ENCODE measurements around the gene EVC.

The EVC gene

GRCh38 chr4:5757091-5757490 is 46.1 kb downstream of the EVC start:
- no peak for DNase-seq

GRCh38 chr4:5757536-5757935 is 46.5 kb downstream of the EVC start:
- DNase-seq: no peak

DNA sequence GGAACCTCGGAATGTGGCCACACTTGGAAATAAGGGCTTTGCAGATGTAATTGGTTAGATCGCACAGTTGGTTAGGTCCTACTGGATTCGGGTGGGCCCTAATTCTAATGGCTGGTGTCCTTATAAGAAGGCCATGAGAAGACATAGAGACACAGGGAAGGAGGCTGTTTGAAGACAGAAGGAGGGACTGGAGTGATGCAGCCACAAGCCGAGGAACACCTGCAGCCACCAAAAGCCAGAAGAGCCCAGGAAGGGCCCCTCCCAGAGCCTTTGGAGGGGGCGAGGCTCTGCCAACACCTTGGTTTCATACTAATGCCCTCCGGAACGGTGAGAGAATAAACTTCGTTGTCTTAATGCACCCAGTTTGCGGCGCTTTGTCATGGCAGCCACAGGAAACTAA is 47.0 kb downstream of the EVC start:
- no peak for DNase-seq

GRCh38 chr4:5758741-5759140 is 47.7 kb downstream of the EVC start:
- no peak for DNase-seq

DNA sequence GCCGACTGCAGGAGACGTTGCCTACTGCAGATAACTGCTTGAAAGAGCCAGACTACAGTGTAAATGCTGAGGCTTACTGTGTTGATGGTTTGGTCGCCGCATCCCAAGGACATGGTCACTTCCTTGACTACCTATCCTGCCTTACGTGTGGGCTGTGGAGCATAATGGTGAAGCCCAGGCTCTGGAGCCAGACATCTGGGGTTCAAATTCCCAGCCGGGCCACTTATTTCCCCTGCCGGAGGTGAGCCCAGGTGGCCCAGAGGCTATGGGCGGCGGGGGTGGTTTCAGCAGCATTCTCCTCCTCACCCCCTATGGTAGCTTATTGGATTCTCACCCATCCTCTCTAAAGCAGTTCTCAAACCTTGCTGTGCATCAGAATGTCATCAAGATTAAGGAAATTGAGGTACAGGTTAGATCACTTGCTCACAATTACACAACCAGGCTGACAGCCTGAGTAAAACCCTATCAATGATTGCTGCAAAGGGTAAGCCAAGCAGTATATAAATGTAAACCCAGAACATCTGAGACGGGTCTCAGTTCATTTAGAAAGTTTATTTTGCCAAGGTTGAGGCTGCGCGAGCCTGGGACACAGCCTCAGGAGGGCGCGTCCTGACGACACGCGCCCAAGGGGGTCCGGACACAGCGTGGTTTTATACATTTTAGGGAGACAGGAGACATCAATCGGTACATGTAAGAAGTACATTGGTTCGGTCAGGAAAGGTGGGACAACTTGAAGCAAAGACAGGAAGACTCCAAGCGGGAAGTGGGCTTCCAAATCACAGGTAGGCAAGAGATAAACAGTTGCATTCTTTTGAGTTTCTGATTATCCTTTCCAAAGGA is 48.5 kb downstream of the EVC start:
- no peak for DNase-seq

DNA sequence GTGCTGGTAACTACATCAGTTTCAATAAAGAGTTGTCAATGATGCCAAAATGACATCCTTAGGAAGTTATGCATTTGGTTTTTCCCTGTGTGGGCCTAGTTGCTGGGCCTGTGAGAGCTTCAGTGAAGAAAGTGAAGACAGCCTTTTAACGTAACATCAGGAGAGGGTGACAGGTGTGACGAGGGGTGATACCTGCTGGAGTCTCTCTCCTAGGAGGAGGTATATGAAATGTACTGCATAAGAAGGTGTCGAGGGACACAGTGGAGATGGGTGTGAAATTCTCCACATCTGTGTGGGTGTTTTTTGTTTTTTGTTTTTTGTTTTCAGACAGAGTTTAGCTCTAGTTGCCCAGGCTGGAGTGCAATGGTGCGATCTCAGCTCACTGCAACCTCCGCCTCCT is 49.2 kb downstream of the EVC start:
- no peak for DNase-seq

DNA sequence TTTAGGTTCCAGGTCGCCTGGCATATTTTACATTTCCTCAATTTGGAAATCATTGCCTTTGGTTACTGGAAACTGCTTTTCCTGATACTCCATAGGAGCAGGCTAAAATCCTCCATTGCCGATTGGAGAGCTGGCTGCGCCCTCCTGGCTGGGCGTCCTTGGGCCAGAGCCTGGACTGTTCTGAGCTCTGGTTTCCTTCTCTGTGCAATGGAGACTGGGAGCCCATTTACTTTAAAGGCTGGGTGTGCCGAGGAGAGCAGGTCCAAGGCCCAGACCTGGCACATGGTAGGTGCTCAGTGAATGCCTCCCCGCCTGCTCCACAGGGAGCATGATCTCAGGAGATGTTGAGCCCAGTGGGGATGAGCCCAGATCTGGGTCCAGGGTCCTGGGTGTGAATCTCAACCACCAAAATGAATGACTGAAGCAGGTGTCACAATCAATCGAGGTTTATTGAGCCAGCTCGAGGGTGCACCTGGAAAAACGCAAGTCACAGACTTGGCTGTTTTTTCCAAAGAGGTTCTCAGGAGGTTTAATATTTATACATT is 50.0 kb downstream of the EVC start:
- no peak for DNase-seq

DNA sequence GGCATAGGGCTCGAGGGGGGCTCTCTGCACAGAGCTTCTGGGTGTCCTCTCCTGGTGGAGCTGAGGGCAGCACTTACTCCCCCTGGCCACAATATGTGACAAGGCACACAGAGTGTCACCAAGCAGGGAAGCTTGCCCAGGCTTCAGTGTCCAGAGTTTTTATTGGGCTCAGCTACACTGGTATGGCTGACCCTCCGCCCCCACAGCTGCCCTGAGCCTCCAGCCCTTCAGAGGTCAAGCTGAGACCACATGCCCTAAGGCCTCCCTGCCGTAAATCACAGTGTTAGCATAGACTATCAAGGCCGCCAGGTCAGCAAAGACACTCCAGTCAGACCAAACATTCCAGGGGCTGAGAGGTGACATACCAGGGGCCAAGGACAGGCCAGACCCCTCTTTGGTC is 59.0 kb downstream of the EVC start:
- DNase-seq: no peak

DNA sequence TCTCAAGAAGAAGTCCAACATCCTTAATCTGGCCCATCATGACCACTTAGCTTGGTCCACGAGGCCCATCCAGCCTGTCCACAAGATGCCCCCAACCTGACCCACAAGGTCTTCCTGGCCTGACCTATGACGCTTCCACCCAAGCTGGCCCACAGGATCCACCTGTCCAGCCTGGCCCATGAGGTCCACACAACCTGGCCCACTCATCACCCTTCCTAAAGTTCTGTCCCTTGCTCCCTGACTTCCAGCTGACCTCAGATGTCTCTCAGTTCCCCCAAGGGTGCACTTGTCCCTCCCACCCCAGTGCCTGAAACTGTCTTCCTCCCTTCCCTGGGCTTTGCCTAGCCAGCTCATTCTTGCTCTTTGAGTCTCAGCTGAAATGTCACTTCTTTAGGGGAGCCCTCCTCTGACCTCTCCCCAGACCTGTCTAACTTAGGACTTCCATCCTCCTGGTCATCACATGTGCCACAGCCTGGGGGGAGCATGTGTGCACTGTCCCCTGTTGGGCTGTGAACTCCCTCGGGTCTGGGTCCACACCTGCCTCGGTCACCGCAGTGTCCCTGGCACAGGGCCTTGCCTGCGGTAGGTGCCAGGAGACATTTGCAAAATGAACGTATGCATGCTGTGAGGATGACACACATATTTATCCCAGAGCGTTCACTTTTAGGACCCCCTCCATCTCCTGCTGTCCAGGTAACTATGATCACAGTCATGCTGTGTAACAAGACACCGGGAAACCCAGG is 61.7 kb downstream of the EVC start:
- DNase-seq: no peak

DNA sequence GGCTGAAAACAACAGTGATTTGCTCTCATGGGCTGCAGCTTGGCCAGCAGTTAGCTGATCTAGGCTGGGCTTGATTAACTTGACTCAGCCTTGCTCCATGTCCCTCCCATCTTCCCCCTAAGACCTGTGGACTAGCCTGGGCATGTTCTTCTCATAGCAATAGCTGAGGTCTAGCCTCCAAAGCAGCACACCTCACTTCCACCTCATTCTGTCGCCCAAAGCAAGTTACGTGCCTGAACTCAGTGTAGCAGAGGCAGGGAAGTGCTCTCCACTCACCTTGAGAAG is 62.2 kb downstream of the EVC start:
- DNase-seq: no peak

- no peak for DNase-seq
Measured at GRCh38 chr4:5774416-5775036, 63.5 kb downstream of the EVC start.

DNA sequence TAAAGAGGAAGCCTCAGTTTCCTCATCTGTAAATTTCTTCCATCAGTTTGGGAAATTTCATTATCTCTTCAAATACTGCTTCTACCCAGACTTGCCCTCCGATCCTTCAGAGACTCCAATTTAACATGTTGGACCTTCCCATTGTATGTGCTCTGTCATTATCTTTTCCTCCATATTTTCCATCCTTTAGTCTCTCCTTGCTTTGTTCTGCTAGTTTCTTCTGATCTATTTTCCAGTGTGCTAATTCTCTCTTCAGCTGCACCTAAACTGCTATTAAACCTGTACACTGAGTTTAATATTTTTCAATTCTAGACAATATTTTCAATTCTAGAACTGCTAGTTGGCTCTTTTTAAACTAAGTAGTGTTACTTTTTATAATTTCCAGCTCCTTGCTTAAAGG is 65.5 kb downstream of the EVC start:
- no peak for DNase-seq

DNA sequence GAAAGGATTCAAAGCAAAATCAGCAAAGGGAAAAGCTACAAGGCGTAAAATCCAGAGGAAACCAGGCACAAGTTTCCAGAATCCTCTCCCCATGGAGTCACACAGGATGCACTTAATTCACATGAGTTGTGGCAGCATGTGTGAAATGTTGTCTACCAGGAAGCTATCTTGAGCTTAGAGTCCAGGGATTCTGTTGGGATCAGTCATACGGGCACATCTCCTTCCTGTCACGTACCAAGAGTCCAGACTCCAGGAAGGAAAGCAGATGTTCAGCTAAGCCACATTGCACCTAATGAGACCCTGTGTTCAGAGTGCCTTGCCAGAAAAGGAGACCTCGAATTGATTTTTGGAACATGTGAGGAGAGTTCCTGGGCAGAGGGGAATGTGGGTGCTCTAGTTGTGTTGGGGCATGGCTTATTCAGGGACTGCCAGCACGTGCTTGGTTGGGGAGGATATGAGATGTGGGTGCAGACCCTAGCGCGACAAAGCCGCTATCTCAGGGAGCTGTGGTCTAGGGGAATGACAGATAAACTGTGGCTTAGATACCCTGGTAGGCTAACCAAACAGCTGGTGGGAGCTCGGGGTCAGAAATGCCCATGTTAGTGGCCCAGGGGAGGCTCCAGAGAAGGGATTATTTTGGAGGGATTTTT is 70.0 kb downstream of the EVC start:
- DNase-seq: no peak

- no peak for DNase-seq
Measured at GRCh38 chr4:5781691-5782090, 70.7 kb downstream of the EVC start.

- no peak for DNase-seq
Measured at GRCh38 chr4:5782829-5783476, 72.0 kb downstream of the EVC start.

- DNase-seq: no peak
Measured at GRCh38 chr4:5783486-5783885, 72.5 kb downstream of the EVC start.

- DNase-seq: no peak
Measured at GRCh38 chr4:5784021-5784420, 73.0 kb downstream of the EVC start.

DNA sequence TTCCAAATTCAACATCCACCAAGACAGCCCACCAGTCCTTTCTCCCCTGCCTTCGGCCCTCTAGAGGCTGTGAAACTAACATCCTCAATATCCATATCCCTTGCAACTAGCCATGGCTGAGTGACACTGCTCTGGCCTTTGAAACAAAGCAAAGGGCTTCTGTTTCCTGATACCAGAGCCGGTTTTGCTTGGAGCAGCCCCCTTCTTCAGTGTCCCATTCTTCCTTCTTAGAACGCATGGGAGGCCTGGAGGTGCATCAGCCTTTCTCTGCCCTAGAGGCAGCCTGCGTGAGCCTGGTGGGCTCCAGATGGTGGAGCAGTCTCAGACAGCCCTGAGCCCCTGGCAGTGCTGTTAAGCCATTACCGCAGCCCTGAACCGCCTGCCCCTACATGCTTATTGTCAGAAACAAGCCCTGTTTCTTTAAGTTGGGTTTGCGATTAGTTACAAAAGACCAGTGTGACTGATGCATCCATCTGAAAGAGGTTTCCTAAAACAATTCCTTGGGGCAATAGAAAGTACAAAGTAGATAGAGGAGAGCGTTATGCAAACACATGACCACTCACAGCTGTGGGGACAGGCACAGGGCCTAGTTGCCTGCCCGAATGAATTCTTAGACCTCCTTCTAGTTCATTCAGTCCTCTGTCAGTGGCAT is 74.1 kb downstream of the EVC start:
- no peak for DNase-seq

DNA sequence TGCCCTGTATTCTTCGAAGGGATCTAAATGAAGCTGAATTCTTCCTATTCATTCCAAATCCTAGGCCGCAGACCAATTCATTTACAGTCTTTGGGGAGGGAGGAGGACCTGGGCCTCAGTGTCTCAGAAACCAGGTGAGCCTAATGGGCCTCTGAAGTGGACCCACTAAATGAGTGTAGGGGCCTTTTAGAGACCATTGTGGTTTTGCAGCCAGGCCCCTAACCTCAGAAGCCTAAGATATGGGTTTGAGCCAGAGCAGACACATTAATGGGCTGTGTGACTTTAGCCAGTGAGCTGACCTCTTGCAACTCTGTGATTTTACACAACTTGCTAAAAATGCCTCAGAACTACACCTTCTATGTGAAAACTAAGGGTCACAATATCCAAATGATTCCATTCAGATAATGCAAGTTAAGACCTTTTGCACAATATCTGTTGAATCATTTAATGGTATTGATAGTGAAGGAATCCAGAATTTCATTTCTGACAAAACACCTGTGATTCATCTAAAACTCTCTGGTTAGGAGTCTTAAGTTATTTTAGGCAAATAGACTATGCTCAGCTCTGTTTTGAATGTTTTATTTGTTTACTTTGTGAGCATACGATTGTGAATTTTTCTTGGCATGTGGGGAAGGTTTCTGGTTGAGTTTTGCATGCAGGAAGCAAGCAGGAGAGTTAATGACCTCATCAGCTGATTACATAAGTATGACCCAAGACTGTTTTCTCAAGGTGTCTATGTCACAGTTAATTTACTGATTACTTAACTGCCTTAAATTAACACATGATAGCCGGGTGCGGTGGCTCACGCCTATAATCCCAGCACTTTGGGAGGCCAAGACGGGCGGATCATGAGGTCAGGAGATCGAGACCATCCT is 75.0 kb downstream of the EVC start:
- no peak for DNase-seq

- no peak for DNase-seq
Measured at GRCh38 chr4:5787311-5787710, 76.3 kb downstream of the EVC start.

DNA sequence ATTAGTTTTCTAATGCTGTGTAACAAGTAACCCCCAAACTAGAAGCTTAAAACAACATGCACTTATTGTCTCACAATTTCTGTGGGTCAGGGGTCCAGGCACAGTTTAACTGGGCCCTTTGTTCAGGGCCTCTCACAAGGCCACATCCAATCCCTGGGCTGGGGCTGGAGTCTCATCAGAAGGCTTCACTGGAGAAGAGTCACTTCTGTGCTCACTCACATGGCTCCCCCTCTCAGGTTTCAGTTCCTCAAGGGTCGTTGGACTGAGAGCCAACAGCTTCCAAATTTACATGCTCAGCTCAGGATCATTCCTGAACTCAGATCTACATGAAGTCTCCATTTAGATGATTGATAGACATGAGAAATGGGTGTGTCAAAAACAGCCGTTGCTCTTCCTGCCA is 77.1 kb downstream of the EVC start:
- DNase-seq: no peak
